NB4 (cell line): ENCODE results near the gene GBF1.

Source experiments
- DNase-seq: peaks from one replicate; pipeline ENCODE4 v3.0.0; 2010; ENCODE audit warnings: low read depth
- H3K4me3 ChIP-seq: one replicate; pipeline ENCODE4 v1.5.1; 2011; ENCODE audit warnings: mild to moderate bottlenecking, low read depth, low read length, moderate library complexity
- CTCF ChIP-seq: IDR thresholded peaks from one replicate; pipeline ENCODE4 v1.5.1; 2012; ENCODE audit warnings: low read depth, low read length
- MAX ChIP-seq: IDR thresholded peaks from 2 replicates; pipeline ENCODE4 v1.6.1; 2011; ENCODE audit warnings: low read depth, low read length
- MYC ChIP-seq: IDR thresholded peaks from 2 replicates; pipeline ENCODE4 v1.6.1; 2011; ENCODE audit warnings: low read depth, low read length
- POLR2A ChIP-seq: IDR thresholded peaks from 2 replicates; pipeline ENCODE4 v1.6.1; 2011; ENCODE audit warnings: mild to moderate bottlenecking; ENCODE audit not compliant: insufficient read length; ENCODE audit errors: extremely low read depth

GBF1 gene

GRCh38 chr10:102413053-102413705, 167.8 kb downstream of the GBF1 start:
- DNase-seq, result peak; percentile 45
- no peak overlapping the region for H3K4me3 ChIP-seq
- no peak for TF ChIP-seq CTCF
- no peak for TF ChIP-seq POLR2A
- no peak for TF ChIP-seq MYC
- no peak for TF ChIP-seq MAX

GRCh38 chr10:102413806-102414561, 168.7 kb downstream of the GBF1 start:
- DNase-seq, result no peak
- no peak overlapping the region for H3K4me3 ChIP-seq
- TF ChIP-seq POLR2A, result no peak
- TF ChIP-seq CTCF, result no peak
- TF ChIP-seq MAX, result no peak
- no peak for TF ChIP-seq MYC

- TF ChIP-seq MAX (no peak), POLR2A (no peak), CTCF (no peak), MYC (no peak)
- no peak for DNase-seq
- no peak overlapping the region for H3K4me3 ChIP-seq
These were observed 169.4 kb downstream of the GBF1 start for GRCh38 chr10:102414749-102415148.

- TF ChIP-seq MYC (no peak), MAX (no peak), POLR2A (no peak), CTCF (no peak)
- no peak for DNase-seq
- no peak overlapping the region for H3K4me3 ChIP-seq
These were observed 171.0 kb downstream of the GBF1 start for GRCh38 chr10:102416283-102416682.

- TF ChIP-seq POLR2A, result no peak
- TF ChIP-seq MAX, result no peak
- no peak for TF ChIP-seq MYC
- TF ChIP-seq CTCF, result no peak
- no peak overlapping the region for H3K4me3 ChIP-seq
- no peak for DNase-seq
These were observed 171.4 kb downstream of the GBF1 start for GRCh38 chr10:102416695-102417094.
